ENCODE measurements around the gene FGGY. TPM values are rescaled to one million over a fixed set of nuclear protein-coding genes. Genes with fewer than 3 reads are reported as not detected.

FGGY gene
- total RNA-seq, 2 experiments from 2014 or later, result 11.9 to 13.6 TPM

GRCh38 chr1:59568158-59568935, 271.5 kb downstream of the FGGY start:
- ChIA-PET POLR2A (no interaction called here), CTCF (no interaction called here)
- H3K36me3 Mint-ChIP-seq (ENCODE audit: low read depth), result no peaks in the 10 kb centered on the region
- H3K9me3 Mint-ChIP-seq, result no peaks in the 10 kb centered on the region
- peaks cover 20% of the 10 kb centered on the region for H3K4me1 Mint-ChIP-seq (ENCODE audit: low read depth)
- DNase-seq (no peak), ATAC-seq (no peak)
- no peak overlapping the region for H3K4me3 Mint-ChIP-seq
- no peak overlapping the region for H3K27ac Mint-ChIP-seq
- no peak for TF ChIP-seq CTCF (IDR thresholded peaks at IDR 0.05)
- intact Hi-C loops (cut with micrococcal nuclease), result no loop called here
- peaks cover 2% of the 10 kb centered on the region for H3K27me3 Mint-ChIP-seq

GRCh38 chr1:59569198-59569597, 272.3 kb downstream of the FGGY start:
- peaks cover 4% of the 10 kb centered on the region for H3K36me3 Mint-ChIP-seq (ENCODE audit: low read depth)
- H3K9me3 Mint-ChIP-seq, result peaks cover 2% of the 10 kb centered on the region
- POLR2A ChIA-PET, result interaction anchor here (0.6 kb wide), 2 partner anchors 114 to 168 kb away, joined by 3 read pairs; no protein-coding TSS in a partner anchor
- no peak for TF ChIP-seq CTCF (IDR thresholded peaks at IDR 0.05)
- H3K4me3 Mint-ChIP-seq, result no peak overlapping the region
- H3K27ac Mint-ChIP-seq, result no peak overlapping the region
- DNase-seq (no peak), ATAC-seq (no peak)
- peaks cover 20% of the 10 kb centered on the region for H3K4me1 Mint-ChIP-seq (ENCODE audit: low read depth)
- peaks cover 2% of the 10 kb centered on the region for H3K27me3 Mint-ChIP-seq
- CTCF ChIA-PET, result no interaction called here
- intact Hi-C loops (cut with micrococcal nuclease), result no loop called here

- no peak for TF ChIP-seq CTCF (IDR thresholded peaks at IDR 0.05)
Observed at GRCh38 chr1:59570524-59570923, 273.6 kb downstream of the FGGY start.

GRCh38 chr1:59574085-59574484, 277.2 kb downstream of the FGGY start:
- no peak overlapping the region for H3K27ac Mint-ChIP-seq
- peaks cover 4% of the 10 kb centered on the region for H3K9me3 Mint-ChIP-seq
- no peak for ATAC-seq
- H3K4me3 Mint-ChIP-seq, result no peak overlapping the region
- intact Hi-C loops (cut with micrococcal nuclease), result no loop called here
- peaks cover 2% of the 10 kb centered on the region for H3K27me3 Mint-ChIP-seq
- H3K4me1 Mint-ChIP-seq (ENCODE audit: low read depth), result peaks cover 20% of the 10 kb centered on the region
- ChIA-PET CTCF (no interaction called here), POLR2A (interaction anchor here (0.6 kb wide), 1 partner anchor 831 kb away, joined by 3 read pairs; no protein-coding TSS in a partner anchor)
- peaks cover 6% of the 10 kb centered on the region for H3K36me3 Mint-ChIP-seq (ENCODE audit: low read depth)
- DNase-seq, result no peak
- TF ChIP-seq CTCF (IDR thresholded peaks at IDR 0.05), result no peak

More at GRCh38 chr1:59570524-59570923, 273.6 kb downstream of the FGGY start:
- H3K4me1 Mint-ChIP-seq (ENCODE audit: low read depth), result peaks cover 20% of the 10 kb centered on the region
- H3K9me3 Mint-ChIP-seq, result peaks cover 2% of the 10 kb centered on the region
- H3K4me3 Mint-ChIP-seq, result no peak overlapping the region
- ChIA-PET CTCF (no interaction called here), POLR2A (no interaction called here)
- H3K36me3 Mint-ChIP-seq (ENCODE audit: low read depth), result peaks cover 6% of the 10 kb centered on the region
- peak; percentile 65 for ATAC-seq
- H3K27ac Mint-ChIP-seq, result no peak overlapping the region
- peaks cover 2% of the 10 kb centered on the region for H3K27me3 Mint-ChIP-seq
- intact Hi-C loops (cut with micrococcal nuclease), result no loop called here
- peak; percentile 51 for DNase-seq

- H3K4me3 Mint-ChIP-seq, result no peak overlapping the region
- peaks cover 4% of the 10 kb centered on the region for H3K9me3 Mint-ChIP-seq
- intact Hi-C loops (cut with micrococcal nuclease), result no loop called here
- CTCF ChIA-PET, result interaction anchor here (1.3 kb wide), 1 partner anchor 49 kb away, joined by 3 read pairs; no protein-coding TSS in a partner anchor
- peaks cover 8% of the 10 kb centered on the region for H3K36me3 Mint-ChIP-seq (ENCODE audit: low read depth)
- ATAC-seq, result no peak
- H3K4me1 Mint-ChIP-seq (ENCODE audit: low read depth), result no peaks in the 10 kb centered on the region
- POLR2A ChIA-PET, result no interaction called here
- no peak overlapping the region for H3K27ac Mint-ChIP-seq
- TF ChIP-seq CTCF (IDR thresholded peaks at IDR 0.05), result no peak
- no peak for DNase-seq
- no peaks in the 10 kb centered on the region for H3K27me3 Mint-ChIP-seq
Observed at GRCh38 chr1:59577774-59578173, 280.9 kb downstream of the FGGY start.
